Stomach (tissue), 9 donors: Measurements from ENCODE around the gene AGGF1. TPM values are rescaled to one million over a fixed set of nuclear protein-coding genes. Genes with fewer than 3 reads are reported as not detected.
A peak's percentile ranks its signal among the peaks of the same experiment; 100 is the strongest.

Source experiments
- DNase-seq, 2 donors: peaks; one replicate each; pipeline versions ENCODE4 v3.0.0 to v3.0.0-alpha.2; 2013 to 2019
- H3K27ac ChIP-seq, 5 donors: fragments of 200-600 bp in 4 of 5; sonication (generic) in 4 of 5; one replicate each; pipeline ENCODE4 v1.5.1; 2013 to 2019; ENCODE audit warnings: mild to moderate bottlenecking in 1 of 5, moderate library complexity in 1 of 5
- H3K27me3 ChIP-seq, 3 donors: fragments of 200-600 bp; sonication (generic); one replicate each; pipeline ENCODE4 v1.5.1; 2017 to 2019; ENCODE audit warnings: mixed run types in 1 of 3
- H3K36me3 ChIP-seq, 4 donors: fragments of 200-600 bp; sonication (generic); 1 replicate in 3 of 4; 2 replicates in 1 of 4; pipeline ENCODE4 v1.5.1; 2016 to 2019
- H3K4me1 ChIP-seq, 4 donors: fragments of 200-600 bp; sonication (generic); one replicate each; pipeline ENCODE4 v1.5.1; 2016 to 2019
- H3K4me3 ChIP-seq, 4 donors: fragments of 200-600 bp; sonication (generic) in 3 of 4; one replicate each; pipeline ENCODE4 v1.5.1; 2016 to 2019; ENCODE audit warnings: mild to moderate bottlenecking in 1 of 4
- H3K9me3 ChIP-seq, 4 donors: fragments of 200-600 bp; sonication (generic); one replicate each; pipeline ENCODE4 v1.5.1; 2016 to 2019
- CTCF ChIP-seq, 7 experiments: fragments of 450-650 bp in 4 of 7; fragments of 200-600 bp in 3 of 7; sonication (generic) in 3 of 7; IDR thresholded peaks; one replicate each; pipeline ENCODE4 v1.5.1; 2016 to 2019; ENCODE audit warnings: antibody characterized with exemption in 7 of 7, control low read depth in 2 of 7, mild to moderate bottlenecking in 1 of 7
- EP300 ChIP-seq: sonication (generic); formaldehyde crosslinking; IDR thresholded peaks from one replicate; pipeline ENCODE4 v1.6.1; 2017; ENCODE audit warnings: antibody characterized with exemption
- POLR2A ChIP-seq, 4 donors: fragments of 450-650 bp; IDR thresholded peaks; one replicate each; pipeline ENCODE4 v1.6.1; 2016; ENCODE audit warnings: antibody characterized with exemption in 4 of 4, control low read depth in 2 of 4, mild to moderate bottlenecking in 1 of 4, moderate library complexity in 1 of 4
- POLR2AphosphoS5 ChIP-seq, 3 donors: sonication (generic); formaldehyde crosslinking; IDR thresholded peaks; one replicate each; pipeline ENCODE4 v1.6.1; 2016; ENCODE audit warnings: antibody characterized with exemption in 3 of 3
- WGBS, 5 donors: extraction: QIAGEN DNeasy Blood & Tissue Kit in 3 of 5; methylation state at CpG; one replicate each; pipeline versions ENCODE4 v1.1.5 to v1.1.7; 2013 to 2018; 5-methylcytosine and 5-hydroxymethylcytosine counted together
- intact Hi-C: fragments of 100-400 bp; cut with DNase I; formaldehyde crosslinking; loops from one replicate; pipeline ENCODE4 v1.15.1; 2023; ENCODE audit warnings: low total_unique reads
- polyA plus RNA-seq, 3 donors: library from polyadenylated mRNA; stranded (reverse); fragments of 200-250 nt; gene quantifications; one replicate each; pipeline ENCODE4 v1.2.3, GENCODE V29; 2013
- total RNA-seq, 5 donors: library from RNA; depleted of rRNA; stranded (reverse); fragments of >200 nt; gene quantifications; one replicate each; pipeline versions ENCODE4 v1.1.0 to v1.2.3, GENCODE V29; 2014 to 2016
- donor health status: healthy with polysubstance abuse.
- donor health status: Bipolar disorder and iron deficiency.
- donor health status: healthy.

Gene AGGF1
- total and polyA plus RNA-seq, 8 donors: 6.5 to 28.1 (median 11.2) TPM

DNA sequence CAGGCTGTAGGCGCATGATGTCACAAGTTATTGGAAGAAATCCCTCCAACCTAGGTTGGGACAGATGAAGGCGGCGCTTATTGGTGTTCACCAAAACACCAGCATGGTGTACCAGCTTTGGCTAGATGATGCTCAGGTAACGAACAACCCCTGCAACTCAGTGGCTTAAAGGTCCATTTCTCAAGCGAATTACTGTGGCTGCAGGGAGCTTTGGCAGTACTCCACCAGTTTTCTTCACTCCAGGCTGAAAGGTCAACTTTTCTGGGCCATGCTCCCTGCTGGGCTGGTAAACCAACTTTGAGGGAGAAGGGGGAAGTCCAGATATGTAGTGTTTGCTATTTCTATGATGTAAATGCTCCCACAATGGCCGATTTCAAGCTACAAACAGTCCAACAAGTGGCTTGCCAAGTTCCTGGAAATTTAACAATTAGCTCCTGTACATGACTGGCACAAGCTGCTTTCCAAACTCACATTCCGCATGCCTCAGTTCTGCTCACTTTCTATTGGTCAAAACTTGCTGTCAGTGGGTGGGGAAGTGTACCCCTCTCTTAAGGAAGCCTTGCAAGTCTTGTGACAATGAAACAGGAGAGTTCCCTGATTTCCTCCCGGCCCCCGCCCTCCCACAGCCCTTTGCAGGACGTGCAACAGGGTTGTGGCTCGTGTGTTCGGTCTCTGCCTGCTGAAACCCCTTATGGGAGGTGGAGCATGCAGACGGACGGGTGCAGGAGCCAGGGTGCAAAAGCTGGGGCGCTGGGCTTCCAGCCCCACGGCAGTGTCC is 57.5 kb downstream of the AGGF1 start:
- Histone ChIP-seq H3K4me1 (peaks cover 0 to 37% (median 29%) of the 10 kb centered on the region in 4 donors), H3K9me3 (no peaks in the 10 kb centered on the region), H3K27me3 (no peaks in the 10 kb centered on the region), H3K36me3 (peaks cover 0 to 23% (median 5%) of the 10 kb centered on the region in 4 donors), H3K27ac (peak overlapping the region; percentile 92 to 98 (median 95)), H3K4me3 (peak overlapping the region; percentile 61 to 77 (median 70))
- intact Hi-C loops: no loop called here
- 4 to 12% (median 8%) methylated on average over 13 to 16 of the region's 16 CpGs for WGBS, 5 donors
- DNase-seq: peak; percentile 66 to 81
- no peak for TF ChIP-seq POLR2AphosphoS5 (IDR thresholded peaks at IDR 0.05)
- no peak for TF ChIP-seq POLR2A (IDR thresholded peaks at IDR 0.05)
- TF ChIP-seq CTCF (IDR thresholded peaks at IDR 0.05): no peak
- no peak for TF ChIP-seq EP300

- intact Hi-C loops: no loop called here
- WGBS, 5 donors: 89 to 92% (median 90%) methylated on average over 4 of the region's 4 CpGs
These were observed 65.0 kb downstream of the AGGF1 start for GRCh38 chr5:77095189-77095588.

DNA sequence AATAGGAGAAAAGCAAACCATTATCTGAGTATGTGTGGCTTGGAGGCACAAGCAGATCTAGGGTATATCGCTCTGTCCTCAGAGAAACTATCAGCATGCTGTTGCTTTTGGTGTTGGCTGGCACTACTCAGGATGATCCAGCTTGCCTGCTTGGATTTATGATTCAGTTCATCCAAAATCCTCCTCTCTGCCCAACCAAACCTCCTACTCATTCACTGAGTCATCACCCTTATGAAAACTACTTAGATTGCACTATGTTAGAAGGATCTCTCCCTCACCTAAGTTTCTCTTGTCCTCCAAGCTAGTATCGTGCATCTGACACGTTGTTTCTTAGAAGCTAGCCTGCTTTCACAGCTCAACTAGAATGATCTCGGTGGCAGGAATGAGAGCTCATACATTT is 71.1 kb downstream of the AGGF1 start:
- intact Hi-C loops: no loop called here
- peaks cover 0 to 19% (median 2%) of the 10 kb centered on the region in 4 donors for H3K36me3 ChIP-seq
- DNase-seq: no peak
- H3K27ac ChIP-seq: no peak overlapping the region
- H3K27me3 ChIP-seq: no peaks in the 10 kb centered on the region
- WGBS, 5 donors: 91 to 96% (median 96%) methylated on average over 4 of the region's 4 CpGs
- H3K4me3 ChIP-seq: no peak overlapping the region
- no peak for TF ChIP-seq EP300
- no peak for TF ChIP-seq POLR2AphosphoS5 (IDR thresholded peaks at IDR 0.05)
- TF ChIP-seq POLR2A (IDR thresholded peaks at IDR 0.05): no peak
- no peak for TF ChIP-seq CTCF (IDR thresholded peaks at IDR 0.05)
- no peaks in the 10 kb centered on the region for H3K9me3 ChIP-seq
- no peaks in the 10 kb centered on the region for H3K4me1 ChIP-seq

More at GRCh38 chr5:77095189-77095588, 65.0 kb downstream of the AGGF1 start:
- no peak for TF ChIP-seq CTCF (IDR thresholded peaks at IDR 0.05)
- TF ChIP-seq POLR2AphosphoS5 (IDR thresholded peaks at IDR 0.05): no peak
- no peak for TF ChIP-seq POLR2A (IDR thresholded peaks at IDR 0.05)
- no peak for TF ChIP-seq EP300
- no peak for DNase-seq
- H3K27me3 ChIP-seq: no peaks in the 10 kb centered on the region
- no peaks in the 10 kb centered on the region for H3K4me1 ChIP-seq
- H3K36me3 ChIP-seq: peaks cover 0 to 7% (median 2%) of the 10 kb centered on the region in 4 donors
- H3K4me3 ChIP-seq: no peak overlapping the region
- H3K9me3 ChIP-seq: no peaks in the 10 kb centered on the region
- H3K27ac ChIP-seq: no peak overlapping the region

- intact Hi-C loops: no loop called here
- no peak for DNase-seq
- no peak for TF ChIP-seq CTCF (IDR thresholded peaks at IDR 0.05)
- TF ChIP-seq EP300: no peak
- no peak for TF ChIP-seq POLR2AphosphoS5 (IDR thresholded peaks at IDR 0.05)
- no peak for TF ChIP-seq POLR2A (IDR thresholded peaks at IDR 0.05)
- Histone ChIP-seq H3K27me3 (no peaks in the 10 kb centered on the region), H3K4me3 (no peak overlapping the region), H3K9me3 (no peaks in the 10 kb centered on the region), H3K36me3 (peaks cover 0 to 19% (median 2%) of the 10 kb centered on the region in 4 donors), H3K4me1 (no peaks in the 10 kb centered on the region), H3K27ac (no peak overlapping the region)
- 85 to 93% (median 92%) methylated on average over 7 of the region's 7 CpGs for WGBS, 5 donors
These were observed 72.3 kb downstream of the AGGF1 start for GRCh38 chr5:77102549-77102948.
